Stimulated activated CD8-positive, alpha-beta memory T cell treated with anti-CD3 and anti-CD28 coated beads, Interleukin-7, amount 100 ng/mL, for 48 hours (primary cell): ENCODE results near the gene ZBTB43.
"Not testable (repeated sequence)": the region's sequence is repeated elsewhere in the genome, so short reads cannot be mapped to it uniquely, and the experiment has no call there.

Experiments
- DNase-seq, 2 donors: peaks; one replicate each; pipeline ENCODE4 v3.0.0-alpha.2; 2020; ENCODE audit warnings: low read depth in 1 of 2; ENCODE audit errors: extremely low read depth in 1 of 2

The ZBTB43 gene

GRCh38 chr9:126822873-126823272, 18.0 kb downstream of the ZBTB43 start:
- no peak for DNase-seq

- DNase-seq: not testable (repeated sequence)
Measured at GRCh38 chr9:126824052-126824451, 19.2 kb downstream of the ZBTB43 start.

- DNase-seq: no peak
Measured at GRCh38 chr9:126827227-126827626, 22.4 kb downstream of the ZBTB43 start.

GRCh38 chr9:126829035-126829434, 24.2 kb downstream of the ZBTB43 start:
- no peak for DNase-seq

GRCh38 chr9:126830827-126831226, 26.0 kb downstream of the ZBTB43 start:
- no peak for DNase-seq

GRCh38 chr9:126832440-126832839, 27.6 kb downstream of the ZBTB43 start:
- DNase-seq: no peak

- DNase-seq: no peak
Measured at GRCh38 chr9:126833020-126833419, 28.2 kb downstream of the ZBTB43 start.

- no peak for DNase-seq
Measured at GRCh38 chr9:126833710-126834345, 29.0 kb downstream of the ZBTB43 start.

GRCh38 chr9:126834672-126835071, 29.8 kb downstream of the ZBTB43 start:
- no peak for DNase-seq

- DNase-seq: no peak
Measured at GRCh38 chr9:126836216-126836615, 31.4 kb downstream of the ZBTB43 start.

GRCh38 chr9:126838055-126838811, 33.4 kb downstream of the ZBTB43 start:
- DNase-seq: no peak

- no peak for DNase-seq
Measured at GRCh38 chr9:126838895-126839294, 34.1 kb downstream of the ZBTB43 start.

GRCh38 chr9:126839301-126839700, 34.5 kb downstream of the ZBTB43 start:
- no peak for DNase-seq

GRCh38 chr9:126842220-126842842, 37.5 kb downstream of the ZBTB43 start:
- DNase-seq: no peak

- no peak for DNase-seq
Measured at GRCh38 chr9:126842977-126843799, 38.3 kb downstream of the ZBTB43 start.

GRCh38 chr9:126844085-126844484, 39.2 kb downstream of the ZBTB43 start:
- no peak for DNase-seq

GRCh38 chr9:126847051-126847450, 42.2 kb downstream of the ZBTB43 start:
- DNase-seq: no peak

- no peak for DNase-seq
Measured at GRCh38 chr9:126849591-126850225, 44.9 kb downstream of the ZBTB43 start.

GRCh38 chr9:126851286-126851880, 46.5 kb downstream of the ZBTB43 start:
- no peak for DNase-seq

- no peak for DNase-seq
Measured at GRCh38 chr9:126852086-126852688, 47.3 kb downstream of the ZBTB43 start.
